Stimulated activated CD4-positive, alpha-beta T cell treated with anti-CD3 and anti-CD28 coated beads, Interleukin-12 subunit alpha, Interleukin-12 subunit beta, amount 100 ng/mL, for 48 hours (primary cell): ENCODE results near the gene CARD6.
"Not testable (repeated sequence)": the region's sequence is repeated elsewhere in the genome, so short reads cannot be mapped to it uniquely, and the experiment has no call there.

Experiments
- DNase-seq, 3 donors: peaks; one replicate each; pipeline ENCODE4 v3.0.0-alpha.2; 2020; ENCODE audit warnings: low read depth in 2 of 3, low spot score in 1 of 3

CARD6 gene

GRCh38 chr5:40828690-40829661, 12.2 kb upstream of the CARD6 start:
- no peak for DNase-seq

DNA sequence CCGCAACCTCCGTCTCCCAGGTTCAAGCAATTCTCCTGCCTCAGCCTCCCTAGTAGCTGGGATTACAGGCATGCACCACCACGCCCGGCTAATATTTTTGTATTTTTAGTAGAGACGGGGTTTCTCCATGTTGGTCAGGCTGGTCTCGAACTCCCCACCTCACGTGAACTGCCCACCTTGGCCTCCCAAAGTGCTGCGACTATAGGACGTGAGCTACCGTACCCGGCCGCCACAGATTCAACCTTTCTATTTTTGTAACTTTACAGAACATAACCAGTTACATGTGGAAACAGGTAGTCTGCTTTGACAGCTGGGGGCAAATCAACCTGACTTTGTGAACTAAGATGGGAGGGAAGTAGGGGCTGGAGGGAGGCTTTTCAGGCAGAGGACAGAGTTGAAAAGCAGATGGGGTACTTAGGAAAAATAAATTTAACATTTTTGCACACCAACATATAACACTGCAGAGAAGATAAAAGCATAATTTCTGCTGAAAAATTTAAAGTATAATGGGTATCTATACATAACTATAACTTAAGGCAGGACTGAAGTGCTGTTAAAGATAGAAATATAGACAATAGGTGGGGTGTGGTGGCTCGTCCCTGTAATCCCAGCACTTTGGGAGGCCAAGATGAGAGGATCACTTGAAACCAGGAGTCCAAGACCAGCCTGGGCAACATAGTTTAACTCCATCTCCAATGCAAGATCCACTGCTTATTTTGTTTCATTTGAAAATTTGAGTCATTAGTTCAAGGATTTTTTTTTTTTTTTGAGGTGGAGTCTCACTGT, 11.2 kb upstream of the CARD6 start:
- no peak for DNase-seq

GRCh38 chr5:40831346-40832210, 9.6 kb upstream of the CARD6 start:
- peak in 1 of 3 donors; percentile 33 for DNase-seq

GRCh38 chr5:40832345-40832744, 8.8 kb upstream of the CARD6 start:
- DNase-seq, result no peak

DNA sequence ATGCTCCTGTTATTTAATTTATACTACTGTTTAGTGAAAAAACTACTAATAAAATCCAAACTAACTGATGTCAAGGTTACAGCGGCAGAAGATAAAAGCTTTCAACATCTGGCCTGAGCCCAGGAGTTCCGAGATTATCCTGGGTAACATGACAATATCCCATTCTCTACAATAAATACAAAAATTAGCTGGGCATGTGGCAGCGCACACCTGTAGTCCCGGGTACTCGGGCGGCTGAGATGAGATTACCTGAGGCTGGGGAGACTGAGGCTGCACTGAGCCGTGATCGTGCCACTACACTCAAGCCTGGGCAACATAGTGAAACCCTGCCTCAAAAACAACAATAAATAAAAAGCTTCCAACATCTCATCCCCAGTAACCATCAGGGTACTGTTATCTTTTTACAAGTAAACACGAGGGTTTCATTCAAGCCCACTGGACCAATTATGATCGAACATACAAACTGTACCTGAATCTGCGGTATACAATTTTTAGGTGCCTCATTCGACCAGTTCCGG, 7.4 kb upstream of the CARD6 start:
- no peak for DNase-seq

GRCh38 chr5:40834391-40834848, 6.7 kb upstream of the CARD6 start:
- DNase-seq, result no peak

- DNase-seq, result peak; percentile 86 to 94 (median 91)
Observed at GRCh38 chr5:40834849-40835787, 6.0 kb upstream of the CARD6 start, which contains the start of gene RPL37. RPL37 (minus strand) TSS chr5:40835222; CDS start chr5:40835185, 37 bp downstream.

GRCh38 chr5:40838086-40838485, 3.1 kb upstream of the CARD6 start:
- no peak for DNase-seq

DNA sequence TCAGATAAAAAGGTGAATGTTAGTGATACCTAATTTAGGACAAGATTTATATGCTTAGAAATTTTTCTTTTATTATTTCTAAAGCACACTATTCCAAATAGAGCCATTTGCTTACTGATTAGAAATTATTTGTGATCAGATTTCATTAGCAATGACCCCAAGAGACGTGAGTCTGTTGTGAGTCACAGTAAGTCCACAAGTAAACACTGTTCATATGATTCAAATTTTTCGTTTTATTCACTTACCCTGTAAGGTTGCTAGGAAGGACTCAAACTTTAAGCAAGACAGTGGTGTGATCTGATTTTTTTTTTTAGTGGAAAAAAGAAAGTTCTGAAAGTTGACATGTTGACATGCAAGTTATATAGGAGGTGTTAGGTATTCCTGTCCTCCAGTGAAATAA, 1.2 kb downstream of the CARD6 start:
- DNase-seq, result no peak

- DNase-seq, result no peak
Observed at GRCh38 chr5:40844565-40844964, 3.4 kb downstream of the CARD6 start.

- DNase-seq, result no peak
Observed at GRCh38 chr5:40846371-40846770, 5.2 kb downstream of the CARD6 start.

GRCh38 chr5:40847525-40847924, 6.4 kb downstream of the CARD6 start:
- DNase-seq, result no peak

- DNase-seq, result no peak
Observed at GRCh38 chr5:40853632-40854192, 12.5 kb downstream of the CARD6 start.

- no peak for DNase-seq
Observed at GRCh38 chr5:40860711-40861110, 19.5 kb downstream of the CARD6 start.

- DNase-seq, result not testable (repeated sequence)
Observed at GRCh38 chr5:40865004-40865403, 23.8 kb downstream of the CARD6 start.

DNA sequence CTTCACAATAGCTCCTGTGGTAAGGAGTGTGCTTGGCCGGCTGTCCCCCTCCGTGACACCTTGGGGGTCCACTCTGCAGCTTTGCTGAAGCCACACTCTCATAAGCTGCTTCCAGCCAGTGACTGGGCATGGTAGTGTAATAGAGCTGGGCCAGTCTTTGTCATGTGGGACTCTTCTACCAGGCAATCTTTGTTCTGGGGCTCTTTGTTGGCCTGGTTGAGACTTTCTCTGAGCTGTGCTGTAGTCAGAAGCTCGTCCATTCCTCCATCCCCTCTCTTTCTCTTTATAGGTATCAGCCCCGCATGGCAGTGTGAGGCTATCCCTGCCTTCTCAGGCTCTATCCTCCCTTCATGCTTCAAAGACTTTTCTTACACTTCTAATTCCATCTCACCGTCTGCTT, 25.7 kb downstream of the CARD6 start:
- no peak for DNase-seq

GRCh38 chr5:40869384-40869783, 28.2 kb downstream of the CARD6 start:
- no peak for DNase-seq

- DNase-seq, result no peak
Observed at GRCh38 chr5:40871177-40871576, 30.0 kb downstream of the CARD6 start.

GRCh38 chr5:40872253-40872652, 31.1 kb downstream of the CARD6 start:
- DNase-seq, result not testable (repeated sequence)
